GM21723 (cell line): ENCODE measurements around the gene NKX2-3.

ENCODE experiments used
- ATAC-seq: cut with Tn5 transposase; IDR thresholded peaks from one replicate; pipeline ENCODE4 v1.9.1; 2021; ENCODE audit warnings: mild to moderate bottlenecking, moderate library complexity; ENCODE audit not compliant: unreplicated experiment

NKX2-3 gene

GRCh38 chr10:99573790-99574189, 41.0 kb downstream of the NKX2-3 start:
- ATAC-seq = no peak

DNA sequence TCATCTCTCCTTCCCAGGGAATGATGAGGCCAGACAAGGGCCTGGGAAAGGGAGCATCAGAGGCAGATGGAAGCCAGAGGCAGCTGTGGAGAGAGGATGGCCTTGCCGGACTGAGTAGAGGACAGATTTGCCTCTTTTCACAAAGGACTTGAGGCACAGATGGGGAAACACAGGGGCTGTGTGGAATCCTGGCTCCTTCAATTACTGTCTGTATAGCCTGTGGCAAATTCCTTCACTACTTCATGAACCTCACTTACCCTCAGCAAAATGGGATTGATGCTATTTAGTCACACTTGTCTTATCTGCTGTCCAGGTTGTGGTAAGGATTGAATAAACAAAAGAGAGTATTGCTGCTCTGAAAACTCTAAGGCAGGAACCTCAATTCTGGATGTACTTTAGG, 47.2 kb downstream of the NKX2-3 start:
- no peak for ATAC-seq

DNA sequence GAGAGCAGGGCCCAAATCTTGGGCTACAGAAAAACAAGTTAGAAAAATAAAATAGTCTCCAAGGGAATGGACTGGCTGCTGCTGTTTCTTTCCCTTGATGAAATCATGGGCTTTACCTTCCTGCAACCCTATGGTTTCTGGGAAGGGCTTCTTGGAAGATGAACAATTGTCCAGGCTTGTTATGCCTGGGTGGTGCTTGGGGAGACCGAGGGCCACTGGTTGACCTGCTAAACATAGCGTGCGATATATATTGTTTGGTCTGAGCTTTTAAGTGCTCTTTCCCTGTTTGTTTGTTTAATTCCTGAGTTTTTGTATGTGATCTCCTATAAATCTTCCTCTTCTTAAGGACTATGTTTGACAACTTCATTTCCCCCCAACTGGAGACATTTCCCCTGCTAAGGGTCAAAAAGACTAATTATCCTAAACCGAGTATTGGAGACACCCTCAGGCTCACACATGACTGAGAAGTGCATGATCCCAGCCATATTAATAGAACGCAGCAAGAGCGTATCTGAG, 49.6 kb downstream of the NKX2-3 start:
- ATAC-seq = no peak

GRCh38 chr10:99583687-99584086, 50.9 kb downstream of the NKX2-3 start:
- no peak for ATAC-seq
